ENCODE data around the gene SIN3B. TPM values are rescaled to one million over a fixed set of nuclear protein-coding genes. Genes with fewer than 3 reads are reported as not detected.

Gene SIN3B
- total and polyA plus RNA-seq, 9 of the 15 experiments (the other 6 are each of a cell fraction or from before 2014, with no cell fraction given) = 0.51 to 34.2 (median 14.3) TPM

DNA sequence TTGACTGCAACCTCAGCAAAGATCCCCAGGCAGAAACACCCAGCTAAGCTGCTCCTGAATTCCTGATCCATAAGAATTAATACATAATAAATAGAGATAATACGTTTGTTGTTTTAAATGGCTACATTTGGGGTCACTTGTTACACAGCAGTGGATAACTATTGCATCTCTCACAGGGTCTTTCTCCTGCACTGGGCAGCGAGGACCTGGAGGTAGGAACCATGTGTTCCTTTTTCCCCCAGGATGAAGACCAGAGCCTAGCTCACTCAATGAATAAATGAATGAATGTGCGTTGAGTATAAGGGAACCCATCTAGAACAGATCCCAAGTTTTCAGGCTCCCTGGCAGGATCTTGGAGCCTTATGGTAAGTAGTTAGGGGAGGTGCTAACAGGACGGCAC lies 90.3 kb downstream of the SIN3B start:
- peaks cover 4 to 17% of the 10 kb centered on the region in 2 experiments; a peak in 3 of 5 replicates for H3K27me3 ChIP-seq (ENCODE audit: control insufficient read depth in 2 of 2, insufficient read depth in 2 of 2, low read length in 2 of 2)
- FAIRE-seq = no peak
- no peak overlapping the region for H3K4me2 ChIP-seq (ENCODE audit: insufficient read depth, low read length)
- no peaks in the 10 kb centered on the region for H3K79me2 ChIP-seq (ENCODE audit: control insufficient read depth, insufficient read depth, low read length)
- H3K27ac ChIP-seq (ENCODE audit: extremely low read depth, low read depth, low read length) = no peak overlapping the region
- no peak for DNase-seq (ENCODE audit: extremely low read depth in 1 of 4, low spot score in 3 of 4)
- 41% methylated on average over 4 of the region's 4 CpGs for WGBS (ENCODE audit: insufficient coverage, low coverage, missing lambda C conversion rate)
- intact Hi-C loops (cut with micrococcal nuclease) (no loop called here), in situ Hi-C loops (cut with MboI) (no loop called here)
- no TSS peak for BruUV-seq (replicated peaks)
- H3K36me3 ChIP-seq (ENCODE audit: control insufficient read depth, insufficient read depth, low read length) = no peaks in the 10 kb centered on the region
- POLR2A ChIA-PET = interaction anchor here (0.6 to 0.8 kb wide), 2 partner anchors 11 to 138 kb away, joined by 3 read pairs; no protein-coding TSS in a partner anchor
- no peak overlapping the region for H2AFZ ChIP-seq (ENCODE audit: low read depth, low read length)
- H3K9me1 ChIP-seq (ENCODE audit: control insufficient read depth, insufficient read depth, low read length) = no peaks in the 10 kb centered on the region
- no peak for ATAC-seq
- H3K4me3 ChIP-seq = no peak overlapping the region
- H3K9me3 ChIP-seq (replicated peaks; ENCODE audit: control insufficient read depth, insufficient read depth, low read depth, low read length) = 0 out of 2 replicates have a peak, but pooled peaks cover 4% of the 10 kb centered on the region
- H3K9ac ChIP-seq (ENCODE audit: insufficient read depth in 1 of 2, low read depth in 2 of 2, low read length in 2 of 2) = no peak overlapping the region
- no peaks in the 10 kb centered on the region for H4K20me1 ChIP-seq (replicated peaks; ENCODE audit: control insufficient read depth, insufficient read depth, low read length)
- peaks cover 17 to 34% of the 10 kb centered on the region in 2 experiments; a peak in 4 of 5 replicates for H3K4me1 ChIP-seq (replicated peaks in 1 of 2; ENCODE audit: control insufficient read depth in 2 of 2, insufficient read depth in 2 of 2, low read length in 2 of 2)
- CTCF ChIA-PET (ENCODE audit: low intra/inter-chr PET ratio) = interaction anchor here (0.6 kb wide), 1 partner anchor 20 kb away, joined by 3 read pairs; no protein-coding TSS in a partner anchor
- no peak for TF ChIP-seq COPS2 (conservative IDR thresholded peaks at IDR 0.05)
- TF ChIP-seq POLR3G (IDR thresholded peaks at IDR 0.05; ENCODE audit: extremely low read depth, insufficient read length, insufficient replicate concordance) = no peak
- 0 out of 2 replicates have a peak, but pooled peaks have one; percentile 29 for TF ChIP-seq TRIM28 (IDR thresholded peaks at IDR 0.05)
- no peak for TF ChIP-seq ZNF699 (CRISPR knock-in tag; IDR thresholded peaks at IDR 0.05; ENCODE audit: insufficient replicate concordance)
- TF ChIP-seq GATA2 (CRISPR knock-in tag; IDR thresholded peaks at IDR 0.05) = no peak
- peak; percentile 41 for TF ChIP-seq RBM25 (IDR thresholded peaks at IDR 0.05; ENCODE audit: low read depth, low read length, severe bottlenecking)
- TF ChIP-seq ERF (CRISPR knock-in tag; IDR thresholded peaks at IDR 0.05) = no peak
- peak; percentile 59 for TF ChIP-seq BCOR (IDR thresholded peaks at IDR 0.05)
